HFFc6 (cell line): ENCODE results near the gene CCDC112. TPM values are rescaled to one million over a fixed set of nuclear protein-coding genes. Genes with fewer than 3 reads are reported as not detected.

ENCODE experiments used
- DNase-seq: peaks from one replicate; pipeline ENCODE4 v3.0.0-alpha.2; 2018
- H3K27ac Mint-ChIP-seq: 2 replicates; pipeline ENCODE4 v1.8.0; 2020; ENCODE audit warnings: mild to moderate bottlenecking, mixed read lengths
- H3K27me3 Mint-ChIP-seq: 2 replicates; pipeline ENCODE4 v1.8.0; 2021; ENCODE audit warnings: mild to moderate bottlenecking, moderate library complexity, mixed read lengths; ENCODE audit not compliant: insufficient read depth
- H3K36me3 Mint-ChIP-seq: 2 replicates; pipeline ENCODE4 v1.8.0; 2021; ENCODE audit warnings: low read depth, mixed read lengths
- H3K4me1 Mint-ChIP-seq: 2 replicates; pipeline ENCODE4 v1.8.0; 2020; ENCODE audit warnings: low read depth, mixed read lengths
- H3K4me3 Mint-ChIP-seq: 2 replicates; pipeline ENCODE4 v1.8.0; 2020; ENCODE audit warnings: mild to moderate bottlenecking, moderate library complexity, mixed read lengths
- H3K9me3 Mint-ChIP-seq: 2 replicates; pipeline ENCODE4 v1.8.0; 2020; ENCODE audit warnings: mild to moderate bottlenecking, mixed read lengths
- total RNA-seq, 6 experiments: library from RNA; stranded (reverse); fragmentation: NEBNext Ultra II Directional; extraction: Animal tissue kit (Norgen Biotek cat#: 25700); gene quantifications; 2 replicates in 1 of 6; 3 replicates in 5 of 6; pipeline ENCODE4 v1.2.3, GENCODE V29; 2021
- TF ChIP-seq, protein P1 (sequence below): fragments of 200-600 bp; sonication (generic); IDR thresholded peaks from 2 replicates; pipeline ENCODE4 v1.5.0; 2021; ENCODE audit warnings: antibody characterized with exemption, mild to moderate bottlenecking

Gene CCDC112
- total RNA-seq, 6 experiments from 2014 or later = 3.7 to 6.9 (median 5.7) TPM

DNA sequence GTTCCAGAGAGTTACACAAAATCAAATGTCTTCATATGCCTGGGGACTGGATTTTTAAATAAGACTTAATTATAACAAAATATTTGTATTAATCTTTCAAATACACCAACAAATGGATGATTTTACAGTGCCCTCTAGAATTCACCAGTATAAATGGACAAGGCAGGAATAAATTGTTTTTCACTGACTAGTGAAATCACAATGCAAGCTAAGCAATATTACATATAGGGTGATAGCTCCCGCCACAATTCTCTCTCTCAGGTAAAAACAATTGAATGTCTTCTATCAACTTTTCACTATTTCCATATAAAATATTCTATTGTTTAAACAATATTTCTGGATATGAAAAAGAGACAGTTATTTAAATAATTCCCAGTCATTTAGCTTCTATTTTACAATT, 8.0 kb upstream of the CCDC112 start:
- H3K27me3 Mint-ChIP-seq = no peaks in the 10 kb centered on the region; the same call in 1 of the 2 replicates
- no peaks in the 10 kb centered on the region for H3K9me3 Mint-ChIP-seq
- no peak overlapping the region for H3K4me3 Mint-ChIP-seq
- peaks cover 1% of the 10 kb centered on the region for H3K4me1 Mint-ChIP-seq
- H3K27ac Mint-ChIP-seq = no peak overlapping the region
- no peaks in the 10 kb centered on the region for H3K36me3 Mint-ChIP-seq
- TF ChIP-seq, protein P1, sequence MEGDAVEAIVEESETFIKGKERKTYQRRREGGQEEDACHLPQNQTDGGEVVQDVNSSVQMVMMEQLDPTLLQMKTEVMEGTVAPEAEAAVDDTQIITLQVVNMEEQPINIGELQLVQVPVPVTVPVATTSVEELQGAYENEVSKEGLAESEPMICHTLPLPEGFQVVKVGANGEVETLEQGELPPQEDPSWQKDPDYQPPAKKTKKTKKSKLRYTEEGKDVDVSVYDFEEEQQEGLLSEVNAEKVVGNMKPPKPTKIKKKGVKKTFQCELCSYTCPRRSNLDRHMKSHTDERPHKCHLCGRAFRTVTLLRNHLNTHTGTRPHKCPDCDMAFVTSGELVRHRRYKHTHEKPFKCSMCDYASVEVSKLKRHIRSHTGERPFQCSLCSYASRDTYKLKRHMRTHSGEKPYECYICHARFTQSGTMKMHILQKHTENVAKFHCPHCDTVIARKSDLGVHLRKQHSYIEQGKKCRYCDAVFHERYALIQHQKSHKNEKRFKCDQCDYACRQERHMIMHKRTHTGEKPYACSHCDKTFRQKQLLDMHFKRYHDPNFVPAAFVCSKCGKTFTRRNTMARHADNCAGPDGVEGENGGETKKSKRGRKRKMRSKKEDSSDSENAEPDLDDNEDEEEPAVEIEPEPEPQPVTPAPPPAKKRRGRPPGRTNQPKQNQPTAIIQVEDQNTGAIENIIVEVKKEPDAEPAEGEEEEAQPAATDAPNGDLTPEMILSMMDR = no peak
- DNase-seq = no peak

DNA sequence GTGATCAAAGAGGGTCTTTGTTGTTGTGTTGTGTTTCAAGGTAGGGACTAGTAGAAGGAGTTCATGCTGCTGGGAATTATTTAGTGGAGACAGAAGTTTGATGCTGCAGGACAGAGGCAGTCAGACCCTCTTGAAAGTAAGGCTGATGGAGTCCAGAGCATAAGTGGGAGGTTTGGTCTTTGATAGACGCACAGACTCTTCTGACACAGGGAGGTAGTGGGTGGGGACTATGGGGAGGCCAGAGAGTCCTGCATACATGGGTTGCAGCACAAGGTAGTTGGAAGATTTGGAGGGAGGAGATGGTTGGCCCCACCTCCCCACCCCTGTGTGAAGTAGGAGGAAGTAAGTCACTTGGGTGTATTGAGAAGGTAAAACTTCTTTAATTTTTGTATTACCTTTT, 2.4 kb upstream of the CCDC112 start:
- TF ChIP-seq, protein P1 = no peak
- Mint-ChIP-seq H3K4me1 (peaks cover 14% of the 10 kb centered on the region), H3K4me3 (no peak overlapping the region), H3K27ac (no peak overlapping the region), H3K36me3 (no peaks in the 10 kb centered on the region), H3K9me3 (no peaks in the 10 kb centered on the region), H3K27me3 (peaks cover 2% of the 10 kb centered on the region)
- DNase-seq = no peak

DNA sequence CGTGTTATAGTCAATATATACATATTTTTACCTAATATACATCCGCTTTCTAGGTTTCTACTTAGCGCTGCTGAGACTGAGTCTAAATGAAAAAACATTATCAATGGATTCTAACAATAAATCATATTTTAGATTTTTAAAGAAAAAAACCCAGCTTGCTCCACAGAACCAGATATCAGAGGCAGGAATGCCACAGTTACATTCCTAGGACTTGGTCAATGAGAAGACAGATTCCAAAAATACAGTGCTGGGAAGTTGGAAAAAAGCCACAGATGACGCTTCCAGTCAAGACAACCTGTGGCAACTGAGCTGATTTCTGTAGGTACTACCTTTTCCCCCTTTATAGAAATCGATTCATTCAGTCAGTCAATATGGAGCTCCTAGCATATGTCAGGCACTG, 577 bp upstream of the CCDC112 start:
- H3K4me3 Mint-ChIP-seq = no peak overlapping the region
- H3K9me3 Mint-ChIP-seq = no peaks in the 10 kb centered on the region
- H3K27me3 Mint-ChIP-seq = peaks cover 2% of the 10 kb centered on the region
- no peak for DNase-seq
- peaks cover 14% of the 10 kb centered on the region for H3K4me1 Mint-ChIP-seq
- no peak overlapping the region for H3K27ac Mint-ChIP-seq
- TF ChIP-seq, protein P1 = no peak
- H3K36me3 Mint-ChIP-seq = peaks cover 7% of the 10 kb centered on the region; the same call in 1 of the 2 replicates

DNA sequence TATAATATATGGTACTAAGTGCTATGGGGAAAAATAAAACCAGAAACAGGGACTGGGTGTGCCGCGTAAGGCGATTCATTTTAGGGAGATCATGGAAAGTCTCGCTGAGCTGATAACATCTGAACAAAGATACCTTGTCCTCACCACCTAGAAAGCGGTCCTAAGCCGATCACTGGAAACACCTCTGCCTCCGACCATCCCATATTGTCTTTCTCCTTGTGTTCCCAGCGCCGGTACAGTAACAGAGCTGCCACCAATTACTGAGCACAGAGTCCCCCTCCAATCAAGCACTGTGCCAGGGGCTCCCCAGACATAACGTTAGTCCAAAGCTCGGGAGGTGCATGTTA, 704 bp downstream of the CCDC112 start:
- peaks cover 14% of the 10 kb centered on the region for H3K4me1 Mint-ChIP-seq
- TF ChIP-seq, protein P1 = no peak
- H3K36me3 Mint-ChIP-seq = peaks cover 9% of the 10 kb centered on the region; the same call in 1 of the 2 replicates
- H3K27me3 Mint-ChIP-seq = peaks cover 2% of the 10 kb centered on the region
- peak overlapping the region; percentile 96 for H3K4me3 Mint-ChIP-seq
- no peaks in the 10 kb centered on the region for H3K9me3 Mint-ChIP-seq
- peak overlapping the region; percentile 58 for H3K27ac Mint-ChIP-seq
- no peak for DNase-seq

DNA sequence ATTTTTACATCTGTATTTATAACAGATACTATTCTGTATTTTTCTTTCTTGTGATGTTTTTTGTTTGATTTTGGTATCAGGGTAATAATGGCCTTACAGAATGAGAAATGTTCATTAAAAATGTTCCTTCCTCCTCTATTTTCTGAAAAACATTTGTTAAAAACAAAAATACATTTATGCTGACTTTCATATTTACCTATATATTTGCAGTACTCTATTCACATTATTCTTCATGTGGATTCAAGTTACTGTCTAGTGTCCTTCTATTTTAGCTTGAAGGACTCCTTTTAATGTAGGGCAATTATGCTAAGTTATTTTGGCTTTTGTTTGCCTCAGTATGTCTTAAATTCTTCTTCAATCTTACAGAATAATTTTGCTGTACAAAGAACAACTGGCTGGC, 5.1 kb downstream of the CCDC112 start:
- Mint-ChIP-seq H3K4me1 (peaks cover 20% of the 10 kb centered on the region), H3K4me3 (no peak overlapping the region), H3K36me3 (peaks cover 9% of the 10 kb centered on the region; the same call in 1 of the 2 replicates), H3K9me3 (no peaks in the 10 kb centered on the region), H3K27me3 (peaks cover 1% of the 10 kb centered on the region), H3K27ac (no peak overlapping the region)
- TF ChIP-seq, protein P1 = no peak
- no peak for DNase-seq

DNA sequence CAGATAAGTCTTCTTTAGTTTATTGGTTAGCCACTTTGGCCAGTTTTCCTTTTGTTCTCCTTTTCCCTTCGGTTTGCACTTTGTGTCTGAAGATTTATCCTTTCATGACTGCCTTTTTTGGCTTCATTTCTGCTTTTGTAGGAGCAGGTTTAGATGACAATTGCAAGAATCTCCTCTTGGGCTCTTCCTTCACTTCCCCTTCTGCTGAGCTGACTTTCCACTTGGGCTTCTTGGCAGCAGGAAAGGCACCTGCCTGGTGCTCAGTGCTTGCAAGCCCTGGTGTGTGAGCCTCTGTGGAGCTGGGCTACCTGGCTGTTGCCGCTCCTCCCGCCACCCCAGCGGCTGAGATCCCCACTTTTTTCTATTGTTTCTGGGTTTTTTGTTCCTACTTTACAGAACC, 7.3 kb downstream of the CCDC112 start:
- TF ChIP-seq, protein P1 = no peak
- Mint-ChIP-seq H3K9me3 (no peaks in the 10 kb centered on the region), H3K36me3 (peaks cover 9% of the 10 kb centered on the region; the same call in 1 of the 2 replicates), H3K27ac (no peak overlapping the region), H3K4me1 (peaks cover 25% of the 10 kb centered on the region), H3K27me3 (peaks cover 1% of the 10 kb centered on the region), H3K4me3 (no peak overlapping the region)
- DNase-seq = no peak
